ENCODE data around the gene ZRANB1. TPM values are rescaled to one million over a fixed set of nuclear protein-coding genes. Genes with fewer than 3 reads are reported as not detected.

ZRANB1 gene
- total RNA-seq, 4 donors from 2014 or later = 14.9 to 55.3 (median 28.3) TPM

DNA sequence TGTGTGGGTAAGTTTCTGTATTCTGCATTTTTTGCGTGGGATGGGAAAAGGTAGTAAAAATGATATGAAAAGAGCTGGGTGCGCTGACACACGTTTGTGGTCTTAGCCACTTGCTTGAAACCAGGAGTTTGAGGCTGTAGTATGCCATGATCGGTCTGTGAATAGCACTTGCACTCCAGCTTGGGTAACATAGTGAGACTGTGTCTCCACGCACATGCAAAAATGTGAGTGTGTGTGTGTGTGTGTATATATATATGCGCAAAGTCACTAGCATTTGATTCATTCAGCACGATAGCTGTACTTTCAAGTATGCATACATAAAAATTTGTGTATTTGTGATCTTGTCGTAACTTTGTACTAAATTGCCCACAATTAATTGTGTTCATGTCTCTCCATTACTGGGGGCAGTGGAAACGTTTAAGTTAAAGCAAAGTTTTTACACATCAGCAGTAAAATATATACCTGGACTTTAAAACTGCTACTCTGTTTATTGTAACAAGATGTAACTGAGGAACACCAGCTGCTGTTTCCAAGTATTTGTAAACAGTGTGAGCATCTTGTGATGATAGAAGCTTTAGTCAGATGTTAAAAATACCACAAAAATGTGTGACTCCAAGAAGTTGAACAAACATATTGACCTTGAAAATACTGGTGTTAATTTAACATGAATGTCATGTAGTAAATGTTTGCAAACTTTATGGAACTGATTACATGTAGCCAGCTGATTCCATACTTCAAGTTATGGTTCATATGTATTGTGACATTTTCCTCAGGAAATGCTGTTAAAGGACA, 1.6 kb downstream of the ZRANB1 start:
- Histone ChIP-seq H3K9me3 (no peaks in the 10 kb centered on the region), H3K4me1 (peaks cover 0 to 33% of the 10 kb centered on the region in 2 donors), H3K27ac (peak overlapping the region; percentile 63), H3K36me3 (no peaks in the 10 kb centered on the region), H3K4me3 (peak overlapping the region in 1 of 2 donors; percentile 4), H3K27me3 (no peaks in the 10 kb centered on the region)
- DNase-seq = no peak
- intact Hi-C loops (cut with DNase I; ENCODE audit: low total_unique reads) = no loop called here
- TF ChIP-seq POLR2A (IDR thresholded peaks at IDR 0.05) = no peak
- TF ChIP-seq CTCF (IDR thresholded peaks at IDR 0.05) = no peak

DNA sequence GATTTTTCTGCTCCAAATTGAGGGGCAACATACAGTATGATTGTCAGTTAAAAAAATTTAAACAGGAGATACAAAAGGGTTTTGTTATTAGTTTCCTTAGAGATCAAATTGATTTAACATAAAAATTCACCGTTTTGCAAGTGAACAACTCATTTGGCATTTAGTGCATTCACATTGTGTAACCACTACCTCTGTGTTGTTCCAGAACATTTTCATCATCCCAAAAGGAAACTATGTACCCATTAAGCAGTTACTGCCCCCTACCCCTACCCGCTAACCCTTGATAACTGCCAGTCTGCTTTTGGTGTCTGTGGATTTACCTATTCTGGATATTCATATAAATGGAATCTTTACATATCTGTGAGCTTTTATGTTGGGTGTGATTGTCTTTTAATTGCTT, 3.1 kb downstream of the ZRANB1 start:
- intact Hi-C loops (cut with DNase I; ENCODE audit: low total_unique reads) = no loop called here
- Histone ChIP-seq H3K27me3 (no peaks in the 10 kb centered on the region), H3K9me3 (no peaks in the 10 kb centered on the region), H3K4me1 (peaks cover 0 to 33% of the 10 kb centered on the region in 2 donors), H3K4me3 (no peak overlapping the region), H3K27ac (peak overlapping the region; percentile 63), H3K36me3 (no peaks in the 10 kb centered on the region)
- TF ChIP-seq POLR2A (IDR thresholded peaks at IDR 0.05) (no peak), CTCF (IDR thresholded peaks at IDR 0.05) (no peak)
- DNase-seq = no peak

DNA sequence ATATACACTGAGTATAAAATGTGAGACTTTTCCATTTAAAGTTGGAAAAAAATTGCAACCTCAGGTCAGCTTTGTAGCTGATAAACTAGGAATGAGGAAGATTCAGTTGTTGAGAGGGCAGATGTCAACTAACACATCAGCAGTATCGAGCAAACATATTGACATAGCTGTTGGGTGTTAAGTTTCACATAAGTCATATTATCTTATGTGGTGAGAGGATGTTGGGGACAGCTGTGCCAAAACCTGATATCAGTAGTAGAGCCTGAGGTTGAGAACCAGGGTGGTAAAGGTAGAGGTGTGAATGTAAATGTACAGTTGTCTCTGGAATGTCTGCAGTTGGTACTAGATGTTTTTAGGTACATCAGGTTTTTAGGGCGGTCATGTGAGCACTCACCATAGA, 5.0 kb downstream of the ZRANB1 start:
- Histone ChIP-seq H3K36me3 (no peaks in the 10 kb centered on the region), H3K27ac (no peak overlapping the region), H3K27me3 (no peaks in the 10 kb centered on the region), H3K9me3 (no peaks in the 10 kb centered on the region), H3K4me3 (no peak overlapping the region), H3K4me1 (peaks cover 0 to 28% of the 10 kb centered on the region in 2 donors)
- TF ChIP-seq POLR2A (IDR thresholded peaks at IDR 0.05) (no peak), CTCF (IDR thresholded peaks at IDR 0.05) (no peak)
- DNase-seq = no peak
- intact Hi-C loops (cut with DNase I; ENCODE audit: low total_unique reads) = no loop called here

- TF ChIP-seq POLR2A (IDR thresholded peaks at IDR 0.05) (no peak), CTCF (IDR thresholded peaks at IDR 0.05) (no peak)
Observed at GRCh38 chr10:124949543-124949942, 7.6 kb downstream of the ZRANB1 start.

DNA sequence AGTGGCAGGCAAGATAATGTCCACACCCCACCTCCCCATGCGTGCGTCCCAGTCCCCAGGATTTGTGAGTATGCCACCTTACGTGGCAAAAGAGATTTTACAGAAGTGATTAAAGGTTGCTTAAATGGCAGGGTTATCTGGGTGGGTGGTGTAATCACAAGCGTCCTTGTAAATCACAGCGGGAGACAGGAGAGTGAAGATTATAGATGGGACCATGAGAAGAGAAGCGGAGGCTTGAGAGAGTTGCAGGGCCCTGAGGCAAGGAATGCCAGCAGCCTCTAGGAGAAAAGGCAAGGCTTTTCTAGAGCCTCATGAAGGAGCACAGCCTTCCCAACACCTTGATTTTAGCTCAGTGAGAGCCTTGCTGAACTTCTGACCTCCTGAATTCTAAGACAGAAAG, 10.2 kb downstream of the ZRANB1 start:
- H3K4me1 ChIP-seq = peaks cover 0 to 3% of the 10 kb centered on the region in 2 donors
- TF ChIP-seq POLR2A (IDR thresholded peaks at IDR 0.05) (no peak), CTCF (IDR thresholded peaks at IDR 0.05) (no peak)
- H3K9me3 ChIP-seq = no peaks in the 10 kb centered on the region
- H3K27ac ChIP-seq = no peak overlapping the region
- H3K27me3 ChIP-seq = no peaks in the 10 kb centered on the region
- no peak overlapping the region for H3K4me3 ChIP-seq
- DNase-seq = no peak
- intact Hi-C loops (cut with DNase I; ENCODE audit: low total_unique reads) = no loop called here
- H3K36me3 ChIP-seq = no peaks in the 10 kb centered on the region

More at GRCh38 chr10:124949543-124949942, 7.6 kb downstream of the ZRANB1 start:
- H3K27ac ChIP-seq = no peak overlapping the region
- peaks cover 0 to 6% of the 10 kb centered on the region in 2 donors for H3K4me1 ChIP-seq
- H3K9me3 ChIP-seq = no peaks in the 10 kb centered on the region
- intact Hi-C loops (cut with DNase I; ENCODE audit: low total_unique reads) = no loop called here
- no peaks in the 10 kb centered on the region for H3K27me3 ChIP-seq
- no peak overlapping the region for H3K4me3 ChIP-seq
- no peak for DNase-seq
- H3K36me3 ChIP-seq = no peaks in the 10 kb centered on the region

All from uterus (tissue), 4 donors.